B cell (primary cell): ENCODE data around the gene MICAL3.
"Not testable (repeated sequence)": the region's sequence is repeated elsewhere in the genome, so short reads cannot be mapped to it uniquely, and the experiment has no call there.

Experiments
- CTCF ChIP-seq: fragments of 200-600 bp; IDR thresholded peaks from one replicate; pipeline ENCODE4 v1.8.0; 2022; ENCODE audit warnings: antibody characterized with exemption, mild to moderate bottlenecking
- EZH2 ChIP-seq: IDR thresholded peaks from 2 replicates; pipeline ENCODE4 v1.6.1; 2012; ENCODE audit warnings: borderline replicate concordance, low read depth, mild to moderate bottlenecking, moderate library complexity, low read length; ENCODE audit not compliant: insufficient read depth, poor library complexity, severe bottlenecking

- not testable (repeated sequence) for TF ChIP-seq CTCF, EZH2
These were observed 1.5 kb upstream of the MICAL3 start for GRCh38 chr22:18025898-18026297.
